Measurements from ENCODE around the gene SLC24A3.

SLC24A3 gene

GRCh38 chr20:19602675-19603375, 390.4 kb downstream of the SLC24A3 start:
- Histone ChIP-seq H3K9ac (ENCODE audit: low read length) (no peak overlapping the region), H3K9me3 (ENCODE audit: insufficient read depth, low read length) (no peaks in the 10 kb centered on the region), H4K20me1 (ENCODE audit: insufficient read depth, low read length) (no peaks in the 10 kb centered on the region), H3K27me3 (ENCODE audit: low read depth, low read length) (peaks cover 42% of the 10 kb centered on the region), H3K27ac (ENCODE audit: low read length) (no peak overlapping the region), H2AFZ (ENCODE audit: low read depth, low read length) (no peak overlapping the region), H3K36me3 (replicated peaks; ENCODE audit: low read depth, low read length) (no peaks in the 10 kb centered on the region), H3K79me2 (ENCODE audit: low read length) (no peaks in the 10 kb centered on the region), H3K4me2 (ENCODE audit: low read length) (no peak overlapping the region), H3K4me3 (ENCODE audit: low read length) (no peak overlapping the region), H3K4me1 (ENCODE audit: low read length) (no peaks in the 10 kb centered on the region)
- TF ChIP-seq CTCF (IDR thresholded peaks at IDR 0.05; ENCODE audit: low read depth, low read length) (no peak), EZH2phosphoT487 (IDR thresholded peaks at IDR 0.05; ENCODE audit: low read depth) (no peak)

- Histone ChIP-seq H3K36me3 (replicated peaks; ENCODE audit: low read depth, low read length) (no peaks in the 10 kb centered on the region), H3K27me3 (ENCODE audit: low read depth, low read length) (peaks cover 42% of the 10 kb centered on the region), H3K9ac (ENCODE audit: low read length) (no peak overlapping the region), H3K79me2 (ENCODE audit: low read length) (no peaks in the 10 kb centered on the region), H3K27ac (ENCODE audit: low read length) (no peak overlapping the region), H3K4me1 (ENCODE audit: low read length) (no peaks in the 10 kb centered on the region), H3K4me2 (ENCODE audit: low read length) (no peak overlapping the region), H4K20me1 (ENCODE audit: insufficient read depth, low read length) (no peaks in the 10 kb centered on the region), H3K4me3 (ENCODE audit: low read length) (no peak overlapping the region), H2AFZ (ENCODE audit: low read depth, low read length) (no peak overlapping the region), H3K9me3 (ENCODE audit: insufficient read depth, low read length) (no peaks in the 10 kb centered on the region)
- TF ChIP-seq EZH2phosphoT487 (IDR thresholded peaks at IDR 0.05; ENCODE audit: low read depth) = no peak
- no peak for TF ChIP-seq CTCF (IDR thresholded peaks at IDR 0.05; ENCODE audit: low read depth, low read length)
Measured at GRCh38 chr20:19603376-19603750, 390.9 kb downstream of the SLC24A3 start.

GRCh38 chr20:19605786-19606485, 393.5 kb downstream of the SLC24A3 start:
- Histone ChIP-seq H3K9ac (ENCODE audit: low read length) (no peak overlapping the region), H3K79me2 (ENCODE audit: low read length) (no peaks in the 10 kb centered on the region), H3K4me3 (ENCODE audit: low read length) (no peak overlapping the region), H4K20me1 (ENCODE audit: insufficient read depth, low read length) (no peaks in the 10 kb centered on the region), H3K4me2 (ENCODE audit: low read length) (no peak overlapping the region), H2AFZ (ENCODE audit: low read depth, low read length) (no peak overlapping the region), H3K4me1 (ENCODE audit: low read length) (no peaks in the 10 kb centered on the region), H3K27me3 (ENCODE audit: low read depth, low read length) (peaks cover 63% of the 10 kb centered on the region), H3K27ac (ENCODE audit: low read length) (no peak overlapping the region), H3K9me3 (ENCODE audit: insufficient read depth, low read length) (no peaks in the 10 kb centered on the region), H3K36me3 (replicated peaks; ENCODE audit: low read depth, low read length) (no peaks in the 10 kb centered on the region)
- TF ChIP-seq EZH2phosphoT487 (IDR thresholded peaks at IDR 0.05; ENCODE audit: low read depth) (no peak), CTCF (IDR thresholded peaks at IDR 0.05; ENCODE audit: low read depth, low read length) (no peak)

GRCh38 chr20:19609642-19610223, 397.3 kb downstream of the SLC24A3 start:
- Histone ChIP-seq H4K20me1 (ENCODE audit: insufficient read depth, low read length) (no peaks in the 10 kb centered on the region), H3K4me2 (ENCODE audit: low read length) (no peak overlapping the region), H3K9ac (ENCODE audit: low read length) (no peak overlapping the region), H3K9me3 (ENCODE audit: insufficient read depth, low read length) (no peaks in the 10 kb centered on the region), H3K27ac (ENCODE audit: low read length) (no peak overlapping the region), H3K4me1 (ENCODE audit: low read length) (no peaks in the 10 kb centered on the region), H3K4me3 (ENCODE audit: low read length) (no peak overlapping the region), H2AFZ (ENCODE audit: low read depth, low read length) (no peak overlapping the region), H3K79me2 (ENCODE audit: low read length) (no peaks in the 10 kb centered on the region), H3K27me3 (ENCODE audit: low read depth, low read length) (peaks cover 60% of the 10 kb centered on the region), H3K36me3 (replicated peaks; ENCODE audit: low read depth, low read length) (no peaks in the 10 kb centered on the region)
- TF ChIP-seq EZH2phosphoT487 (IDR thresholded peaks at IDR 0.05; ENCODE audit: low read depth) (no peak), CTCF (IDR thresholded peaks at IDR 0.05; ENCODE audit: low read depth, low read length) (no peak)
